Stimulated activated CD4-positive, alpha-beta T cell treated with anti-CD3 and anti-CD28 coated beads, Interleukin-4, amount 100 ng/mL, for 4 hours (primary cell): ENCODE results near the gene FRAS1.
"Not testable (repeated sequence)": the region's sequence is repeated elsewhere in the genome, so short reads cannot be mapped to it uniquely, and the experiment has no call there.

Source experiments
- DNase-seq, 2 experiments: peaks; one replicate each; pipeline ENCODE4 v3.0.0-alpha.2; 2020

FRAS1 gene

DNA sequence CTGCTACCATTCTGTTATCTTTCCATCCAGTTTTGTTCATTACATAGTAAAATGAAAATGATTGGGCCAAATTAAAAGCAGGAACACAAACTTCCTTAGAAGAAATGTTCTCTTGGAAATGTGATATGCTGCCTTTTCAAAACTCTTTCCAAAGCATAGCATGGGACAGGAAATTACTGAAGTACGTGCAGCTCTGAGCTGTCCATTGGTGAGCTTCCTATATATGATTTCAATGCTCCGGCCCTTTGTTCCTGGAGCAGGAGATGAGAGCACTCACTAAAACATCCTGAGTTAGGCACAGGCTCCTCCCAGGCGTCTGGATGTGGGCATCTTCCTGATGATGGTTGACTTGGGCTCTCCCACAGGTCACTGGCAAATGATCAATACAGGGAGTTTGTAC, 461.4 kb downstream of the FRAS1 start:
- DNase-seq = no peak

DNA sequence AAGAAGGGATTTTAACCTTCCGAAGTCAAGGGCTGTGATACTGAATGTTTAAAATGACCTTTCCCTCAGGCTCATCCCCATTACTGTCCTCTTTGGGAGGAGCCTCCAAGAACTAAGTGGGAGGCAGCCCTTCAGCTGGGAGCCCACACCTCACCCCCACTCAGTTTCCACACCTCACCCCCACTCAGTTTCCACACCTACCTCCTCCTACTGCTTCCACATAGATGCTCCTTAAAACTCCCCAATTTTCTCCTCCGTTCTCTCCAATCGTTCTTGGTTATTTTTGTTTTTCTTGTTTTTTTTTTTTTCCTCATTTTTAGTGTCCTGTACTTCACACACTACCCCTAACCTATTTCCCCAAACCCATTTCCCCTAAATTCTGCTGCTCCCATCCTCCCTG, 462.8 kb downstream of the FRAS1 start:
- DNase-seq = no peak

DNA sequence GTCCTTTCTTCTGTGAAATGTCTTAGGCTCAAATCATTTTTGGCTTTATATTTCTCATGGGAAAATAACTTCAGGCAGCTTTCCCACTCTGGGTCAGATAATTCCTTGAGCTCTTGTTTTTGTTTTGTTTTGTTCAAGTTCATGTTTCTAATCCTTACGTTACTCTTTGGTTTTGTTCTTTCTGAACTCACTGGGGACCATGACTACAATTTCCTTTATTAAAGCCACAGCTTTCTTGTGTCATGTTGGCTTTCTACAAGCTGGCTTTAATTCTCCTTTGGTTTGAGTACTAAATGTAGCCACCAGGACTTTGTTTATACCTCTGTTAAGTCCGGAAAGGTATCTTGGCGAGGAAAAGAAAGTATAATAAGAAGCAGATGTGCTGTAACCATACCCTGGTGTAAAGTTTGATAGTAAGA, 463.7 kb downstream of the FRAS1 start:
- no peak for DNase-seq

DNA sequence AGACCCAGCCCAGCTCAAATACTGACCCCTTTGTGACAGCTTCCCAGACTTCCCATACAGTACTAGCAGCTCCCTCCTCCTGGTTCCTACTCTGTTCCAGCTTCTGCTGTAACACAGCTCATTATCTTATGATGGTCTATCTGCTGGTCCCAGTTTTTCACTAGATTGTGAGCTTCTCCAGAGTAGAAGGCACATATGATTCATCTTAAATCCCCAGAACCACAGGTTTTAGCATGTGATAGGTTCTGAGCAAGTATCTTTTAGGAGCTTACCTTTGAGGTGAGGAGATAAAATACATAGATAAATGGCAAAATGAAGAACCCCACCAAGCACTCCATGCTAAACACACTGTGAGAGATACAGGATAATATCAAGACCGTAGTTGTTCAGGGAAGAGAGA, 466.9 kb downstream of the FRAS1 start:
- DNase-seq = no peak

DNA sequence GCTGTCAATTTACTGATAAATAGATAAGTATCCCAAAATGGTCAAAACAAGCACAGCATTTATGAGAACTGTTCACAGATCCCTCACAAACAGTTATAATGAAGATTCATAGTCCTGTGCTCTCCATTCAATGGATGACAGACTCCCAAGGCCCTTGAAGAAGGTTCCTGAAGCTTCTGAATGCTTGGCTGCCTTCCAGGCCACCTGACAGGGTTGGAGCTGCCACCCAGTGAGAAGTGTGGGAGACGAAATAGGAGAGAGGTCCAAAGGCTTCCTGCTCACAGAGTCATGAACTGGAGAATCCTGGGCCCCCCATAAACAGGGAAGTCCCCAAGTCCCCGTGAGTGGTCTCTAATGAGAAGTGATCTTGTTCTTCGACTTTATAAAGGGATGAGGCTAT, 468.4 kb downstream of the FRAS1 start:
- no peak for DNase-seq

DNA sequence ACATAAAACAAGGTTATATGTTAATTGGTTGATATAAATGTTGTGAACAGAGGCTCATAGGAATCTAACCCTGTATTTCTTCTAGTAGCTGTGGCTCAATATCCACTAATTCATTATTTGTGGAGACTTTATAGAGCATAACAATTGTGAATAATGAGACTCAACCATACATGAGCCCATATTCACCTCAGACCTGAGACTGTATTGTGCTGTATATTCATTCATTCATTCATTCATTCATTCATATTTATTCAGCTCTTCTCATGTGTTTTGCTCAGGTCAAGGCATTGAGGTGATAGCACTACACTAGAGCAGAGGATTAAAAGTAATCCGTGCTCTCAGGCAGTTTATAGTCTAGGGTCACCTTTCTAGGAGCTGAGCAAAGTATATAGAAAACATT, 470.0 kb downstream of the FRAS1 start:
- no peak for DNase-seq

DNA sequence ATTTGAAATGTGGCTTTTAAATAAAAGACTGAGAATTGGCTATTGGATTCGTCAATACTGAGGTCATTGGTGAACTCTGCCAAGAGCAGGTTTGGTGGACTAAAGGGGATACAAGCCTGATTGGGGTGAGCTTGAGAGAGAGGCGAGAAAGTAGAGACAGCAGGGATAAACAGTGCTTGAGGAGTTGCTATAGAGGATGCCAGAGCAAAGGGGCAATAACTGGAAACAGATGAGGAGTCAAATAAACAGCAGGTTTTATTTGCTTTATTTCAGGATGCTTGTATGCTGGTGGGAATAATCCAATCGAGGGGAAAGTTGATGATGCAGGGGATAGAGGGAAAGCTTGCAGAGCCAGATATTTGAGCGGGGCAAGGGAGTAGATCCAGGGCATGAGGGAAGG, 470.4 kb downstream of the FRAS1 start:
- no peak for DNase-seq

DNA sequence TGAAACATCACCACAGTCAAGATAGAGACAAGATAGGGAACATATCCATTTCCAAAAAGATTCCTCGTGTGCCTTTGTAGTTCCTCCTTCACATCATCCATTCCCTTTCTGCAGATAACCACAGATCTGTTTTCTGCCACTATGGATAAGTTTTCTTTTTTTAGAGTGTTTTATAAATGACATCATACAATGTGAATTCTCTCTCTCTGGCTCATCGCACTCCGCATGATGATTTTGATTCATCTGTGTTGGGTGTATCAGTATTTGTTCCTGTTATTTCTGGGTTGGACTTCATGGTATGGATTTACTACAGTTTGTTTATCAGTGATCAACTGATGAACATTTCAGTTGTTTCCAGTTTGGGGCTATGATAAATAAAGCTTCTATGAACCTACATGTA, 471.2 kb downstream of the FRAS1 start:
- no peak for DNase-seq

DNA sequence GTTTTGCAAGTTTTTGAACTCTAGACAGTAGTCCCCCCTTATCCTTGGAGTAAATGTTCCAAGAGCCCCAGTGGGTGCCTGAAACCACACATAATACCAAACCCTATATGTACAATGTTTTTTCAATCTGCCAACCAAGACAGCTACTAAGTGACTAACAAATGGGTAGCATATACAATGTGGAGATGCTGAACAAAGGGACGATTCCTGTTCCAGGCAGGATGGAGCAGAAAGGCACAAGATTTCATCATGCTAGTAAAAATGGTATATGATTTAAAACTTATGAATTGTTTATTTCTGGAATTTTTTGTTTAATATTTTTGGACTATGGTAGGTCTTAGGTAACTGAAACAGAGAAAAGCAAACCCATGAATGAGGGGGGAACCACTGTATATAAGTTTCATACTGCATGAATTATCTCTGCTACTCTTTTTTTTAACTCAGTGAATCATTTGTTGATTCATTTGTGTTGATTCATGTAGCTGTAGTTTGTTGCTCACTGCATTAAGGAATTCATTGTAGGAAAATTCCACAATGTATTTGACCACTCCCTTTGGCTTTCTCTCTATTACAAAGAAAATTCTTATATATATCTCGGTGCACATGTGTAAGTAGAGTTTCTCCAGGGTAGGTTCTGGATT, 472.6 kb downstream of the FRAS1 start:
- DNase-seq = no peak

DNA sequence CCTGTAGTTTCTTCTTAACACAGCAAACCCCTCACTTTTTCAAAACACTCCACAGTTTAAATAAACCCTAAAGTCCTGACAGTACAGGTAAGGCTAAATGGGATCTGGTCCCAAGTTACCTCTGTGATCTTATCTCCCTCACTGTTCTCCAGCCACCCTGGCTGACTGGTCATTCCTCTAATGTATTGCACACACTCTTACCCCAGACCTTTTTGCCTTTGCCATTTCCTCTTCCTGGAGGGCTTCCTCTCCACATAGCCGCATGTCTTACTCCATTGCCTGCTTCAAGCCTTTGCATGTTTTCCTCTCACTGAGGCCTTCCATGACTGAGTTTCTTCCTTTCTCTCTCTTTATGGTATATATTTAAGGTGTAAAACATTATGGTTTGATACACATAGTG, 474.9 kb downstream of the FRAS1 start:
- no peak for DNase-seq

DNA sequence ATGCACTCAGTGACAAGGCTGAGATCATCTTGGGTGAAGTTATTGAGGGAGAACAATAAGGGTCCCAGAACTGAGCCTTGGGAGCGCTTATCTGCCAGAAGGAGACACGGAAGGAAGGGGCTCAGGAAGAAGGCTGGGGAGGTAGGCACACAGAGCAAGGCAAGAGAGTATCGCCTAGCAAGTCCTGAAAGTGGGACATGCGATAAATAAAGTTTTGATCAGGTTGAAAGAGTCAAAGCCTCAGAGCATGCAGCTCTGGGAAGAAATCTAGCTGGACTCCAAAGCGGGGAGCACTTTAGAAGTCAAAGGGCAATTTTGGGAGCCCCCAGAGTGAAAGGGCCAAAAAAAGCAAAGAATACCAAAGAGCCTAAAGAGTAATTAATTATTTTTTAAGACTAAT, 476.7 kb downstream of the FRAS1 start:
- DNase-seq = no peak

DNA sequence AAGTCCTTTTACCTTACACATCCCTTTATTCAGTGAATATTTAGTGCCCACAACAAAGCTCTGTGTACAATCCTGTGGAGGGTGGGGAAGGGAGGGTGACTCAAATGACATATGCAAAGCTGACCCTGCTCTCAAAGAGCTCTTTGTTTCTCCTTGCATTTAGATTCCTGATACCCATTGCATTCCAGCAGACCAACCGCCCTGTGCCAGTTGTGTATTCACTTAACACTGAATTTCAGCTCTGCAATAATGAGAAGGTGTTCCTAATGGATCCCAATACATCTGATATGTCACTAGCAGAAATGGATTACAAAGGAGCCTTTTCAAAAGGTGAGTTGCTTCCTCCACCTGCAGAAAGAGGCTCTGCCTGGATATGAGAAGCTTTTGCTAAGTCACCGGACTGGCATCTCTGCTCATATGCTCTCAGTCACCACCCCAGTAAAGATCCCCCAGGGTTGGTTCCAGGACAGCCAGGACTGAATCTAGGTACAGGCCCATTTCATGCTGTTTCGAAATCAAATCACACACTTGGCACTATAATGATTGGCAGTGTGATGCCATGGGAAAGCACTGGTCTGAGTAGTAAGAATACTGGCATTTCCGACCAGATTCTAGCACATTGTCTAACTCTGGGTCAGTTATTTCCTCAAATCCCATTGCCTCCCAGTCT, 477.3 kb downstream of the FRAS1 start:
- no peak for DNase-seq

DNA sequence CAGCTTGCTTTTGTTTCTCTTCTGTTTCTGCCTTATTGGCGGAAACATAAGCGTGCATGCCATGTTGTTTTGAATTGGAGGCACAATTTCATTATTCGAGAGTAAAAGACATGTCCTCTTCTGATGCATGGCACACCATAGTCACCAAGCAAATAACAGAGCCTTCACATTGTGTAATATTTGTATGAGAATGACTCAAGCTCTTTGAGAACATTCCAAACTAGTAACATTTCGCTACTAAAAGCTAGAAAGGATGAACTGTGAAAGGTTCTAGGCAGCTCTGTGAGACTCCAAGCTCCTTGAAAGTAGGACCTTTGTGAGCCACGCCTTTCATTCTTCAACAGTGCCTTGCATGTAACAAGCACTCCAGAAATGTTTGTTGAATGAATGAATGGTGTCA, 485.2 kb downstream of the FRAS1 start:
- no peak for DNase-seq

DNA sequence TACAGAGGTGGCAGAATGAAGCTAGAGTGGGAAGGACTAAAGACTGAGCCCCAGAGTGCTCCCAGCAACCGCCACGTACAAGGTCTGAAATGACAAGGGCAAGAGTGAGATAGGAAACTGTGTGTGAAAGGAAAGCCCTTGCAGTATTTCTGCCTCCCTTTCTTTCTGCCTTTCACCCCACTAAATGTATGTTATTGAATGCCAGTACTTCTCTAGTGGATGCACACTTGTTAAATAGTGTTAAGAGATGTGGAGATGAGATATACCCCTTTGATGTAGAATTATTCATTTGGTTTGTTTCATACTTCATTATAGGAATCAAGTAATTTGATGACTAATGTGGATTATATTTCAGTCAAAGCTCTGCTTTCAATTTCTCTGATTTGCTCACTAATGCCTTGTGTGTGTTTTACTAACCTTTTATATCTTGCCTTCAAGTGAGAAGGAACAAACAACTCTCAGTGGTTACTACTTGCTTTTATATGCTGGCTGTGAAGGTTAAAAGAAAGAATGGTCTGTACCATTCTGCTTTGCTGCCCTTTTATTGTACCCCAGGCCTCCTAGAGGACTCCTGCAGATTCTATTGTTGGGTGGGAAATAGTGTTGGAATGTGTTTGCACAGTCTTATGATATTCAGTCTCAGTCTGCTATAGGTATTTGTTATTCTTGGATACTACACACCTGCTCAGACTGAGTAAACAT, 486.5 kb downstream of the FRAS1 start:
- DNase-seq = no peak

DNA sequence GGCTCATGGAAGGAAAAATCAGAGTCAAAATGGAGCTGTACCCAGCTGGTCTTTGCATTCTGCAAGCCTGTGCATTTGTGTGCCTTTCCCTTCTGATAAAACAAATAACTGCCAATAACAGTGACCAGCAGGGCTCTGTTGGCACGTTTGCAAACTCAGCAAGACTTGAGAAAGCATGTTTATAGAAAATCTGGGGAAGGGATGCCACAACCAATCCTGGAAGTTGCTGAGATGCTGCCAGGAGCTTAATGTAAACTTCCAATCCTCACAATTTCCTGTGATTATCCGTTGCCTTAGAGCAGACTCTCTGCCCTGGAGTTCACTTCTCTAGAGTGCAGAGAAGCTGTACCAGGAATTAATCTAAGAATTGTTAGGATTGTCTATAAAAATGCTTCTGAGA, 487.6 kb downstream of the FRAS1 start:
- no peak for DNase-seq

DNA sequence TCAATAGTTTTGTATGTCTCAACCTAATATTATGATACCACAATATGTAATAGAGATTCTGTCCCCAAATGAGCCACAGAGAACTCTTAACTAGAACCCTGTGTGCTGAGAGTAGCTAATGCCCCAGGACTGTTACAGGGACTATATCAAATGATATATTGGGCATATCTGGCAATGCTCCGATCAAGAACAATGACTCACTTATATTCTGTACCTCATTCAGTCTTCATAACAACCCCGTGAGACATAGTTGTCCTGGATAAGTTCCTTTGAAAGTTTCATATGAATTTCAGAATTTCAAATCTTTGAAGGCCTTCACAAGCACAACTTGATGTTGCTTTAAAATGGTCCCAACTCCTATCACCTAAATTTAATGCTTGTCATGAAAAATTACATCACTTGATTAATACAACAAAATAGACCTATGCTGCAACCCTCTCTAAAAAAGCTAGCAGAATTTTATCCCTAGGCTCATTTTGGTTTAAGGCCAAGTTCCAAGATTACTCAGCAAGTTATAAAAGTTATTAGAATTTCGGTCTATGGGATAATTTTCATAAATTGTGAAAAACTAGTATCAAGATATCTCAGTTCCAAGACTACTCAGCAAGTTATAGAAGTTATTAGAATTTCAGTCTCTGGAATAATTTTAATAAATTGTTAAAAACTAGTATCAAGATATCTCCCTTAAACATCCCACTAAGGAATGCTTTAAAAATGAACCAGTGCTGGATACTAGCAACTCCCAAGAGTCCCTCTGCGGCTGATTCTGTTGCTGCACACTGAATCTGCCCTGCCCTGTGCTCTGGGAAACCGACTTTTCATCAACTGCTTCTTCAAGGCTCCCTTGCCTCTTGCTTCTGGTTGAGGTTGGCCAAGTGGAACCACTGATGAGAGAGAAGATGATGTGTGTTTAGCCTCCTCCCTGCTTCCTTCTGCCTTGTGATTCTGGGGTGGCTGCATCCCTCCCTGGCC, 488.4 kb downstream of the FRAS1 start:
- no peak for DNase-seq

DNA sequence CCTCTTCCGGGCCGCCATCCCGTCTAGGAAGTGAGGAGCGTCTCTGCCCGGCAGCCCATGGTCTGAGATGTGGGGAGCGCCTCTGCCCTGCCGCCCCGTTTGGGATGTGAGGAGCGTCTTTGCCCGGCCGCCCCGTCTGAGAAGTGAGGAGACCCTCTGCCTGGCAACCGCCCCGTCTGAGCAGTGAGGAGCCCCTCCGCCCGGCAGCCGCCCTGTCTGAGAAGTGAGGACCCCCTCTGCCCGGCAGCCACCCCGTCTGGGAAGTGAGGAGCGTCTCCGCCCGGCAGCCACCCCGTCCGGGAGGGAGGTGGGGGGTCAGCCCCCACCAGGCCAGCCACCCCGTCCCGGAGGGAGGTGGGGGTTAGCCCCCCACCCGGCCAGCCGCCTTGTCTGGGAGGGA, 490.8 kb downstream of the FRAS1 start:
- DNase-seq = not testable (repeated sequence)

DNA sequence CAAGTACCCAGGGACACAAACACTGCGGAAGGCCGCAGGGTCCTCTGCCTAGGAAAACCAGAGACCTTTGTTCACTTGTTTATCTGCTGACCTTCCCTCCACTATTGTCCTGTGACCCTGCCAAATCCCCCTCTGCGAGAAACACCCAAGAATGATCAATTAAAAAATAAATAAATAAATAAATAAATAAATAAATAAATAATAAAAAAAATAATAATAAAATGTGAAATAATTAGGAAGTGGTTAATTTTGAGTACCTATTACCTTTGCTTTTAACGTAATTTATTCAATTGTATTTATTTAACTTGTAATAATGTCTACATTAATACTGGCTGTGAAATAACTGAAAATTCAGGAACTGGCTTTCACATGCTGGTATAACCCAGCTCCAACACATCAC, 491.8 kb downstream of the FRAS1 start:
- DNase-seq = not testable (repeated sequence)

DNA sequence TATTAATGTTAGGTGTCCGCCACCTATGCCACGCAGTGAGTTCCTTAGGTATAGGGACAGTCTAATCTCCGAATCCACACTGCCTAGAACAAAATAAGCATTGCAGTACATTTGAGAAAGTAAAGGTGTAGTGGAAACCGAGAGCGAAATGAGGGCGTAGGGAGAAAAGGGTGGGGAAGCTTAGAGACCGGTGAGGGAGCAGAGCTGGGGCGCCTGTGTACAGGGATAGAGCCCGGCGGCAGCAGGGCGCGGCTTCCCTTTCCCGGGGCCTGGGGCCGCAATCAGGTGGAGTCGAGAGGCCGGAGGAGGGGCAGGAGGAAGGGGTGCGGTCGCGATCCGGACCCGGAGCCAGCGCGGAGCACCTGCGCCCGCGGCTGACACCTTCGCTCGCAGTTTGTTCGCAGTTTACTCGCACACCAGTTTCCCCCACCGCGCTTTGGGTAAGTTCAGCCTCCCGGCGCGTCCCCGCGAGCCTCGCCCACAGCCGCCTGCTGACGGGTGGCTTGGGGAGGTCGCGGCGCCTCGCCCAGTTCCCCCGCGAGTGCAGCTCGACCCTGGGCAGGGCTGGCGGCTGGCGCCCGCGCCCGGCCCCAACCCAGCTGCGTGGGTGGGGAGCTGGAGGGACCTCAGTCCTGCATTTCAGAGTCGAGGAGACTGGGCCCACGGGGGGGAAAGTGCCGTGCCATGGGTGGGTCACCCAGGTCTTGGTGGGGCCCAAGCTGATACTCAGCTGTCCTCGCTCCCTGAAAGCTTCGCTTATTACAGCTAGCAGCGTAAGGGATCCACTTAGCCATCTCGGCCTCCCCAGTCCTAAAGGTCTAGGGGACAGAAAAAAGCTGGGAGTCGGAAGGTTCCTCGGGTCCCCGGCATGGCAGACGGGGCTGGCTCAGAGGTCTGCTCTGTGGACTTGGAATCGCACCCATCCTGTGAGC, 494.6 kb downstream of the FRAS1 start, which contains the start of gene ANXA3:
TSS of gene ANXA3 (plus strand) at position 351 of the 932 bp plus-strand sequence. CDS start 2,704 bp downstream, outside the sequence.
- peak in 1 of 2 experiments; percentile 2 for DNase-seq

DNA sequence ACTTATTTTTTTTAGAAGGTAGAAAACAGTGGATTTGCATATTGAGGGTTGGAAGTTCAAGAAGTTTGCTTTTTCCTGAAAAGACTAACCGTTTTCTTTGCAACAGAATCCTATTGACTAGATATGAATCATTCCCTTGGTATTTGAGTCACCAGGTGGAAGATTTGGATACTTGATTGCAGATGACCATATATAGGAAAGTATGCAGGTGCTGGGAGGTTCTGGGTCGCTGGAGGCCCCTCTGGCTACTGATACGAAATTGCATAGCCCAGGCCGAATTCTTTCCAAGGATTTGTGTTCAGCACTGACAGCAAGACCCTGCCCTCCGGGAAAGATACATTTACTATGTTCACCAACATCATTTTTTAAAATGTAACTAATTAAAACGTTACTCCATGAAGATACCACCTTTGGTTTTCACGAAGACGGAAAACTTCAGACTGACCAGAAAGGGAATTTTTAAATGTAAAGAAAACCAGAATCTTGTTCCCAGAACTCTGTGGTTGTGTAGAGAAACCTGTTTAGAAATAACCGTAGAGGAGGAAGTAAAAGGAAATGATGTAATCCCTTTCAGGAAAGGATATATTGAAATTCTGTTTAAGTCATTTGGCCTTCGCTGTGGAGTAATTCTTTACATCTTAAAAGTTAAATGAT, 495.4 kb downstream of the FRAS1 start:
- no peak for DNase-seq

DNA sequence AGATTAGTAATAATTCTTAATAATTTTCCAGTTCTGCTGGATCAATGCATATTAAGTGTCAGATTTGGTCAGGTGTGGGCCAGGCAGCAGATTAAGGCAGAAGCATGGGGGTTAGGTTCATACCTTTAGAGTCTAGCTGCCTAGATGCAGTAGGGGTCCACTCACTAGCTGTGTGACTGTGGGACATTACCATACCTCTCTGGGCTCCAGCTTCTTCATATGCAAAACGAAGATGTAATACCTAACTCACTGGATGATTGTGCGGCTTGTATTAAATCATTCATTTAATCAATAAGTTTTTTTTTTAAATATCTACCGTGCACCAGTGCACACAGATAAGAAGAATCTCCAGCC, 495.9 kb downstream of the FRAS1 start:
- no peak for DNase-seq
